NCI-H1092 treated with DMSO at 0.1 percent for 48 hours (cell line): ENCODE measurements around the gene GALR2.

Experiments used
- DNase-seq: peaks from one replicate; lab custom pipeline; 2025; lab: John Stamatoyannopoulos, UW

GALR2 gene

DNA sequence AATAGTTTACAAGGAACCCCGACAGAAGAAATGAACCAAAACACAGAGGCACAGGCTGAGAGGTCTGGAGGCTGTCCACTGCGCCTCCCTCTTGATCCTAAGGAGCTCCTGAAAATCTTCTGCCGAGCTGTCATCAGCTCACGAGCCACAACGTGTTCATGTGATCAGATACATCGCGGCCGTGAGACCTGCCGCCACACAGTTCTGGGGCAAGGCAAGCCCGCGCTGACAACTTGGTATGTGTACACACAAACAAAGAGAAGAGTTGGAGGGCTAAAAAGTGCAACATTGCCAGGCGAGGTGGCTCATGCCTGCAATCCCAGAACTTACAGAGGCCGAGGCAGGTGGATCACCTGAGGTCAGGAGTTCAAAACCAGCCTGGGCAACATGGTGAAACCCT, 21.4 kb downstream of the GALR2 start:
- DNase-seq, result no peak

DNA sequence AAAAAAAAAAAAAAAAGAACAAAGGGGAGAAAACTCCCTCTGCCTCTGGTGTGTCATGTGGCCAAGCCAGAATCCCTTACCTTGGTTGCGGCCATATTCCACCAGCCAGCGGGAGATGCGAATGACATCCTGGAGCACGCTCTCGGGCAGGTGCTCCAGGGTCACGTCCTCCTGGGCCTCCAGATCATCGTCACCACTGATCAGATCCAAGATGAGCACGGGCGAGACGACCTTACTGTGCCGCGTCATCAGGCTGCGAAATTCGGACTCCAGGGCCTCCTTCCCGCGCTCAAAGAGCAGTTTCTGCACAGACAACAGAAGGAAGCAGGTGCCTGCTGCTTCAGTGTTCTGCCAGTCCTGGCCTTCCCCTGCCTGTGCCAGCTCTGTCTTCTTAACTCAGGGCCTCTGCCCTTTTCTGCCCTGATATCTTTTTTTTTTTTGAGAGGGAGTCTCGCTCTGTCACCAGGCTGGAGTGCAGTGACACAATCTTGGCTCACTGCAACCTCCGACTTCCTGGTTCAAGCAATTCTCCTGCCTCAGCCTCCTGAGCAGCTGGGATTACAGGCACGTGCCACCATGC, 23.2 kb downstream of the GALR2 start:
- DNase-seq, result no peak

GRCh38 chr17:76102944-76103273, 28.3 kb downstream of the GALR2 start:
- DNase-seq, result no peak

GRCh38 chr17:76103274-76104139, 28.9 kb downstream of the GALR2 start, which contains the start of gene EXOC7:
EXOC7 (minus strand) TSS chr17:76103787; CDS start chr17:76103692, 95 bp downstream.
- DNase-seq, result peak; percentile 94

DNA sequence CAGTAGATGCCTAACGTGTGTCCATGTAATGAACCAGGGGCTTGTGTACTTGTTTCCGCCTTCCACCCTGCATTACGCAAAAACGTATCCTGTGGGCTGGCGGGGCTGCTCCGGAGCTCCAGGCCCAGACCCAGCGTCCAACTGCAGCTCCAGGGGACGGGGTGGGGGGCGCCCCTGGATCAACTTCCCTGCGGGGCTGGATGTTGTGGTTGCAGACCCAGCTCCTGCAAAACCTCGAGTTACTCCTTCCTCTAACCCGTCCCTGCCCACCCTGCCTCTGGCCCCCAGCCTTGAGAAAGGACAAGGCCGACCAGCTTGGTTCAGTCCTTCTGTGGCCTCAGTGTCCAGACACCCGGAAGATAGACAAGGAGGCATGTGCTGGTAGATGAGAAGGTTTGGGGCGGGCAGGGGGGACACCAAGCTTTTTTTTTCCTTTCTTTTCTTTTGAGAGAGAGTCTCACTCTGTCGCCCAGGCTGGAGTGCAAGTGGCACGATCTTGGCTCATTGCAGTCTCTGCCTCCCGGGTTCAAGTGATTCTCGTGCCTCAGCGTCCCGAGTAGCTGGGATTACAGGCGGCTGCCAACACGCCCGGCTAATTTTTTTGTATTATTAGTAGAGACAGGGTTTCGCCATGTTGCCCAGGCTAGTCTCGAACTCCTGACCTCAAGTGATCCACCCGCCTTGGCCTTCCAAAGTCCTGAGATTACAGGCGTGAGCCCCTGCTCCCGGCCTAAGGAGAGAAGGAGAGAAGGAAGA, 29.7 kb downstream of the GALR2 start:
- no peak for DNase-seq

GRCh38 chr17:76104896-76105231, 30.3 kb downstream of the GALR2 start:
- no peak for DNase-seq

DNA sequence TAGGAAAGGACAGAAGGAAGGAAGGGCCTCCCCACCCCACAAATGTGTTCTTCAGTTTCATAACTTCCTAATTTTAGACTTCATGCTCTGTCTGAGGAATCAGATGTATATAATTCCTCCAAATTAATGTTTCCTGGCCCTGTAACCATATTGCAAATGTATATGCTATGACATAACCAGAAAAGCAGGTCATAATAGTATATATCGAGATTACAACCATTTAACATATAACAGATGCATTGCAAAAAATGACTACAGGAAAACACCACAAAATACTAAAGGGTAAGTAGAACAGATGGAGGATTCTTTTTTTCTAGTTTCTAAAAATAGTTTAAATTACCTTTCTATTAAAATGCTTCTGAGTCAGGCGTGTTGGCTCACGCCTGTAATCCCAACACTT, 32.1 kb downstream of the GALR2 start:
- DNase-seq, result no peak

DNA sequence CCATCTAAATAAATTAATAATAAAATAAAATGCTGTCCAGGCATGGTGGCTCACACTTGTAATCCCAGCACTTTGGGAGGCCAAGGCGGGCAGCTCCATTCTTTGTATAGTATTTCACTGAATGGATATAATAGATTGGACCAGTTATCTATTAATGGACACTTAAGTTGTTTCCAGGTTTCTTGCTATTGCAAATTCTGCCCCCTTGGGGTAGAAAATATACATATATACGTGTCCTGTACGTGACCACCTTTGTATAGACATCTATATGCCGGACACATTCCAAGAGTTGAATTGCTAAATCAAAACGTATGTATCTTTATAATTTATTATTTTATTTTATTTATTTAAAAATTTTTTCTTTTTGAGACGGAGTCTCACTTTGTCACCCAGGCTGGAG, 32.9 kb downstream of the GALR2 start:
- DNase-seq, result no peak

GRCh38 chr17:76111956-76112355, 37.4 kb downstream of the GALR2 start:
- DNase-seq, result no peak

- DNase-seq, result no peak
Observed at GRCh38 chr17:76115138-76115754, 40.7 kb downstream of the GALR2 start.

DNA sequence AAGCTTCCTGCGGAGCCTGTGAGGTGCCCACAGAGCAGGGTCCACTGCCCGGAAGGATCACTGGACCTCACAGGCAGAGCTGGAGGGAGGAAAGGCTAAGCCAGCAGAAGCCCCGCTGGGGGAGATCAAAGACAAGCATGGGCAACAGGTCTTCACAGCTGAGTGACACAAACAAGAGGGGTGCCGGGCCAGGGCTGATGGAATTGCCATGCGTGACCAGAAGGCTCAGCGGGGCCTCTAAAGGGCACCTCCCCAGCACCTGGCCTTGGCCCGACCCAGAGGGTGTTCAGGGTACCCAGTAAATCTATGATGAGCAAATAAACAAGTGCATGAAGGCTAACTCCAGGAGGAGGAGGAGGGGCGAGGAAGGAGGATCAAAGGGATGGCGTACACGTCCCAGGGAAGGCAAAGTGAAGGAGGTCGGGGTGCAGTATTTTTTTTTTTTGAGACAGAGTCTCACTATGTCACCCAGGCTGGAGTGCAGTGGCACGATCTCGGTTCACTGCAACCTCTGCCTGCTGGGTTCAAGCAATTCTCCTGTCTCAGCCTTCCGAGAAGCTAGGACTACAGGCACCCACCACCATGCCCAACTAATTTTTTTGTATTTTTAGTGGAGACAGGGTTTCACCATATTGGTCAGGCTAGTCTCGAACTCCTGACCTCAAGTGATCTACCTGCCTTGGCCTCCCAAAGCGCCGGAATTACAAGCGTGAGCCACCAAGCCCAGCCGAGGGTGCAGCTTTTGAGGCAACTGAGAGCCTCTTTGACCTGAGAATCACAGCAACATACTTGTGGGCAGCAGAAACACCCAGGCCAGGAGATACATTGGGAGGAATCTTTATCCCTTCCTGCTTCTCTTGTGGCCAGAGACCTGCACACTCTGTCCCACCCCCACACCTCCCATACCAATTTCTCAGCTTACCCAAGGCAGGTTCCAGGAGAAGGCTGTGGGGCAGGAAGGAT, 45.1 kb downstream of the GALR2 start:
- no peak for DNase-seq

DNA sequence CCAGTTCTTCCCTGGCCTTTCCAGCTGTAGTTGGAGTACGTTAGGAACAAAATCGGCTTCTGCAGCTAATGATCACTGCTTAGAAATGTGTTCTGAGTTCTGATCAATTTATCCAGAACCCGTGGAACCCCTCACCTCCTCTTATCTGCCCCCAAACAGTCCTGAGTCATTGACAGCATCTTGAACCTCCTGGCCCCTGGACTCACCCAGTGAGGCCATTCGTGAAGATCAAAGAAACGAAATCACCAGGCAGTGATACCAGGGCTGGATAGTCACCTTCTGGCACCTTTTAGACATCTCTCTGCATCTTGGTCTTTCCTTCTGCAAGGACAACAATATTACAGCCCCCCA, 46.1 kb downstream of the GALR2 start:
- no peak for DNase-seq

DNA sequence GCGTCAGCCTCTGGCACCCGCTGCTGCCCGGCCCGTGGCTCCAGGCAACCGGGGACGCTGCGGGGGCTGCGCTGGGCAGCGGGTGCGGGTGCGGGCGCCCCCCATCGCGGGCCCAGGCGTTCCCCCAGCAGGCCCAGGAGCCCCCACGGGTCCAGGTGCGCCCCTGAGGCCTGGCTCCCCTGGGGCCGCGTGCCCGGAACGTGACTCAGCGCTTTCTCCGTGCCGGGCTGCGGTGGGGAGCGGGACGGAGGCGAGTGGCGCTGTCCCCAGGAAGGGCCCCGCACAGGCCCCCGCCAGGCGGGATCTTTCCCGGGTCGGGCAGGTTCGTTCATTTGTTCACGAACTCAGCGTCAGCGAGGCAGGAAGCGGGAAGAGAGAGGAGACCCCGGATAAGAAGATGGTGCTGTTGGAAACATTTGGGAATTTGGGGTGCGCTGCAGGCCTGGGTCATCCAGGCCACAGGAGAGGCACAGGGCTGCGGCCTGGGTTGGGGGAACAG, 47.4 kb downstream of the GALR2 start:
- DNase-seq, result no peak

- DNase-seq, result no peak
Observed at GRCh38 chr17:76122431-76123190, 48.0 kb downstream of the GALR2 start.

GRCh38 chr17:76123191-76123499, 48.6 kb downstream of the GALR2 start:
- DNase-seq, result no peak

GRCh38 chr17:76123749-76124581, 49.4 kb downstream of the GALR2 start:
- DNase-seq, result no peak

GRCh38 chr17:76124582-76125390, 50.2 kb downstream of the GALR2 start:
- no peak for DNase-seq

- DNase-seq, result no peak
Observed at GRCh38 chr17:76125391-76125675, 50.8 kb downstream of the GALR2 start.

DNA sequence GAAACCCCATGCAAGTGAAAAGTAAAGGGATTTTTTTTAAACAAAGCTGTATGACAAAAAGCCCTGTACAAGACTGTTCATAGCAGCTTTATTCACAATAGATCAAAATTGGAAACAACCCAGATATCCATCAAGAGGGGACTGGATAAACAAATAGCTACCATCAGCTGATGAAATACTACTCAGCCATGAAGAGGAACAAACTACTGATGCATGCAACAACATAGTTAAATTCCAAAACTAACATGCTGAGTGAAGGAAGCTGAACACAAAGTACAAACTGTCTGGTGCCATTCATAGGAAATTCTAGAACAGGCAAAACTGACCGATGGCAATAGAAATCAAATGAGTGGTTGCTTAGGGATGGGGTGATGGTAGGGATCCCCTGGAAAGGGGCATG, 51.3 kb downstream of the GALR2 start:
- DNase-seq, result no peak
